HCT116 (cell line): Measurements from ENCODE around the gene ZDHHC14. TPM values are rescaled to one million over a fixed set of nuclear protein-coding genes. Genes with fewer than 3 reads are reported as not detected.

ENCODE experiments used
- ATAC-seq: fragments of 200-7000 bp; cut with Tn5 transposase; 2 replicates; pipeline ENCODE4 v1.9.1; 2020; ENCODE audit warnings: mild to moderate bottlenecking, moderate library complexity
- BruUV-seq: library from RNA; stranded (reverse); fragments of 400-500 nt; replicated peaks from 2 replicates; lab custom pipeline; 2021; lab: Mats Ljungman, UMichigan
- CTCF ChIA-PET: fragments of 300-600 bp; sonication (Branson Sonifier 250); formaldehyde crosslinking; loops from one replicate; lab custom pipeline; 2021; ENCODE audit warnings: antibody characterized with exemption; lab: Charles Lee
- POLR2A ChIA-PET: fragments of 300-600, 350-600 bp; sonication (Branson Sonifier 250); formaldehyde crosslinking; loops from one replicate; lab custom pipeline; 2021; ENCODE audit warnings: antibody characterized with exemption; lab: Charles Lee
- RAD21 ChIA-PET, 2 experiments: fragments of 300-600 bp; sonication (Branson Sonifier 250); formaldehyde crosslinking; loops; one replicate each; lab custom pipeline; 2023; ENCODE audit warnings: low total read pairs in 2 of 2; ENCODE audit not compliant: uncharacterized antibody in 2 of 2, unreplicated experiment in 2 of 2, low non-redundant PET in 1 of 2; lab: Charles Lee
- DNase-seq: peaks from one replicate; pipeline ENCODE4 v3.0.0-alpha.2; 2010; ENCODE audit warnings: low read depth, low spot score
- H2AFZ ChIP-seq: fragments of 200-600 bp; shearing (Covaris generic), sonication (generic); 2 replicates; pipeline ENCODE4 v1.6.1; 2017; ENCODE audit warnings: low read depth, mixed run types, mixed read lengths, antibody characterized with exemption, low read length; ENCODE audit not compliant: poor library complexity, severe bottlenecking
- H3K27ac ChIP-seq: 2 replicates; pipeline ENCODE4 v1.5.1; 2012; ENCODE audit warnings: low read depth, low read length
- H3K27me3 ChIP-seq: fragments of 200-600 bp; sonication (generic); 2 replicates; pipeline ENCODE4 v1.6.1; 2016; ENCODE audit warnings: mixed run types, low read length, mixed read lengths; ENCODE audit not compliant: insufficient read depth
- H3K36me3 ChIP-seq, 2 experiments: fragments of 200-500 bp in 1 of 2; fragments of 200-600 bp in 1 of 2; sonication (Bioruptor generic) in 1 of 2; sonication (generic) in 1 of 2; 2 replicates each; pipeline versions ENCODE4 v1.5.1 to v1.6.1; 2014 to 2016; ENCODE audit warnings: low read length in 2 of 2, inconsistent platforms in 1 of 2, mixed read lengths in 1 of 2, mixed run types in 1 of 2; ENCODE audit not compliant: insufficient read depth in 2 of 2, control insufficient read depth in 1 of 2
- H3K4me1 ChIP-seq, 2 experiments: fragments of 200-600 bp in 1 of 2; sonication (generic) in 1 of 2; 2 replicates each; pipeline versions ENCODE4 v1.5.1 to v1.6.1; 2012 to 2017; ENCODE audit warnings: low read length in 2 of 2, inconsistent platforms in 1 of 2, mild to moderate bottlenecking in 1 of 2, mixed read lengths in 1 of 2, mixed run types in 1 of 2, moderate library complexity in 1 of 2; ENCODE audit not compliant: insufficient read depth in 2 of 2, control insufficient read depth in 1 of 2
- H3K4me2 ChIP-seq: fragments of 200-600 bp; sonication (generic); 2 replicates; pipeline ENCODE4 v1.6.1; 2017; ENCODE audit warnings: mixed run types, low read length, mixed read lengths
- H3K4me3 ChIP-seq, 2 experiments: fragments of 200-600 bp in 1 of 2; sonication (generic) in 1 of 2; replicated peaks in 1 of 2; 2 replicates each; pipeline ENCODE4 v1.5.1; 2011 to 2016; ENCODE audit warnings: low read length in 2 of 2, control low read depth in 1 of 2, low read depth in 1 of 2, mild to moderate bottlenecking in 1 of 2, mixed read lengths in 1 of 2, mixed run types in 1 of 2
- H3K79me2 ChIP-seq: fragments of 200-600 bp; sonication (generic); 2 replicates; pipeline ENCODE4 v1.6.1; 2017; ENCODE audit warnings: mild to moderate bottlenecking, mixed run types, low read length, moderate library complexity, mixed read lengths; ENCODE audit not compliant: insufficient read depth
- H3K9ac ChIP-seq: fragments of 200-600 bp; sonication (generic); 2 replicates; pipeline ENCODE4 v1.6.1; 2016; ENCODE audit warnings: low read length, mixed read lengths
- H3K9me2 ChIP-seq: fragments of 200-600 bp; sonication (generic), shearing (Covaris generic); 2 replicates; pipeline ENCODE4 v1.6.1; 2017; ENCODE audit warnings: mixed run types, mild to moderate bottlenecking, moderate library complexity; ENCODE audit not compliant: insufficient read depth
- H3K9me3 ChIP-seq, 2 experiments: fragments of 200-500 bp in 1 of 2; fragments of 200-600 bp in 1 of 2; sonication (Bioruptor generic) in 1 of 2; sonication (generic) in 1 of 2; 2 replicates each; pipeline ENCODE4 v1.6.1; 2014 to 2017; ENCODE audit warnings: low read length in 2 of 2, mixed read lengths in 2 of 2, inconsistent platforms in 1 of 2, low read depth in 1 of 2, mild to moderate bottlenecking in 1 of 2, mixed run types in 1 of 2, moderate library complexity in 1 of 2; ENCODE audit not compliant: control insufficient read depth in 1 of 2, insufficient read depth in 1 of 2
- H4K20me1 ChIP-seq: fragments of 200-600 bp; sonication (generic), shearing (Covaris generic); 2 replicates; pipeline ENCODE4 v1.6.1; 2017; ENCODE audit warnings: mixed run types, mild to moderate bottlenecking, moderate library complexity; ENCODE audit not compliant: insufficient read depth
- ATF3 ChIP-seq: IDR thresholded peaks from 2 replicates; pipeline ENCODE4 v1.6.1; 2012
- CTCF ChIP-seq, 3 experiments: fragments of 200-600 bp in 1 of 3; sonication (generic) in 1 of 3; IDR thresholded peaks in 2 of 3; conservative IDR thresholded peaks in 1 of 3; 2 replicates each; pipeline ENCODE4 v1.5.1; 2012 to 2017; ENCODE audit warnings: low read depth in 2 of 3, low read length in 2 of 3, antibody characterized with exemption in 1 of 3, borderline replicate concordance in 1 of 3, control low read depth in 1 of 3, mild to moderate bottlenecking in 1 of 3, mixed read lengths in 1 of 3, mixed run types in 1 of 3, moderate library complexity in 1 of 3; ENCODE audit not compliant: insufficient read depth in 1 of 3
- ELF1 ChIP-seq: IDR thresholded peaks from 2 replicates; pipeline ENCODE4 v1.6.1; 2012; ENCODE audit warnings: low read depth, borderline replicate concordance
- EZH2 ChIP-seq: fragments of 200-600 bp; sonication (generic); IDR thresholded peaks from 2 replicates; pipeline ENCODE4 v1.6.1; 2017; ENCODE audit warnings: antibody characterized with exemption, mixed run types
- EZH2phosphoT487 ChIP-seq: fragments of 200-600 bp; IDR thresholded peaks from 2 replicates; pipeline ENCODE4 v1.6.1; 2018; ENCODE audit warnings: antibody characterized with exemption, borderline replicate concordance
- POLR2A ChIP-seq: IDR thresholded peaks from 2 replicates; pipeline ENCODE4 v1.7.0; 2011; ENCODE audit warnings: borderline replicate concordance; ENCODE audit not compliant: insufficient read depth, insufficient read length; ENCODE audit errors: extremely low read depth
- SIN3A ChIP-seq: IDR thresholded peaks from 2 replicates; pipeline ENCODE4 v1.6.1; 2012; ENCODE audit warnings: low read depth
- SP1 ChIP-seq: IDR thresholded peaks from 2 replicates; pipeline ENCODE4 v1.6.1; 2012; ENCODE audit warnings: low read depth
- SRF ChIP-seq: IDR thresholded peaks from 2 replicates; pipeline ENCODE4 v1.6.1; 2012; ENCODE audit warnings: low read depth
- TCF7L2 ChIP-seq: IDR thresholded peaks from 2 replicates; pipeline ENCODE4 v1.7.0; 2011; ENCODE audit warnings: borderline replicate concordance, inconsistent platforms; ENCODE audit not compliant: insufficient read depth, insufficient read length; ENCODE audit errors: extremely low read depth
- YY1 ChIP-seq: IDR thresholded peaks from 2 replicates; pipeline ENCODE4 v1.6.1; 2011; ENCODE audit warnings: low read length, low read depth, moderate library complexity, mild to moderate bottlenecking; ENCODE audit not compliant: insufficient replicate concordance; ENCODE audit errors: extremely low read depth
- ZBTB33 ChIP-seq: IDR thresholded peaks from 2 replicates; pipeline ENCODE4 v1.6.1; 2011; ENCODE audit warnings: mild to moderate bottlenecking, low read length, moderate library complexity; ENCODE audit not compliant: insufficient replicate concordance; ENCODE audit errors: extremely low read depth
- ZNF274 ChIP-seq: fragments of 200-500 bp; sonication (Bioruptor generic); IDR thresholded peaks from 2 replicates; pipeline ENCODE4 v1.6.1; 2014; ENCODE audit warnings: mild to moderate bottlenecking, low read depth, low read length, inconsistent platforms
- intact Hi-C: fragments of 100-400 bp; cut with micrococcal nuclease; formaldehyde crosslinking; loops from 2 replicates; pipeline ENCODE4 v1.10.0; 2022
- total RNA-seq: library from RNA; stranded (reverse); gene quantifications from one replicate; pipeline ENCODE4 v1.2.1, GENCODE V29; 2021; ENCODE audit not compliant: unreplicated experiment

ZDHHC14 gene
- total RNA-seq, 1 experiment from 2014 or later = 5.3 TPM

GRCh38 chr6:157682856-157683481, 302.0 kb downstream of the ZDHHC14 start (continued):
- TF ChIP-seq ZBTB33 (no peak), TCF7L2 (no peak), ATF3 (no peak)
- TF ChIP-seq, all 23 proteins: peak for 2

- Histone ChIP-seq H3K9me2 (no peaks in the 10 kb centered on the region), H3K27me3 (no peaks in the 10 kb centered on the region), H3K4me2 (no peak overlapping the region), H3K4me3 (no peak overlapping the region), H2AFZ (no peak overlapping the region), H3K9me3 (no peaks in the 10 kb centered on the region), H3K9ac (no peak overlapping the region), H3K27ac (no peak overlapping the region), H3K4me1 (peaks cover 0 to 6% of the 10 kb centered on the region in 2 experiments; a peak in 1 of 4 replicates), H3K79me2 (no peaks in the 10 kb centered on the region), H4K20me1 (no peaks in the 10 kb centered on the region), H3K36me3 (no peaks in the 10 kb centered on the region)
- ChIA-PET CTCF (no interaction called here), RAD21 (no interaction called here), POLR2A (no interaction called here)
- no peak for ATAC-seq
- BruUV-seq = no TSS peak
- DNase-seq = no peak
- intact Hi-C loops = no loop called here
- TF ChIP-seq SRF (no peak), CTCF (IDR thresholded peaks at IDR 0.05 in 2 of 3, conservative IDR thresholded peaks at IDR 0.05 in 1 of 3; ENCODE audit: borderline replicate concordance in 1 of 3, insufficient read depth in 1 of 3, low read depth in 2 of 3, low read length in 2 of 3) (no peak), ELF1 (no peak), POLR2A (no peak), EZH2 (no peak), ZBTB33 (no peak), SP1 (no peak), YY1 (no peak), ZNF274 (no peak), EZH2phosphoT487 (no peak), SIN3A (no peak), ATF3 (no peak)
These were observed 302.7 kb downstream of the ZDHHC14 start for GRCh38 chr6:157683707-157684106.
